GM12878 (cell line): Measurements from ENCODE around the gene PHKB.

ENCODE experiments used
- NR2C2 ChIP-seq: IDR thresholded peaks from 2 replicates; pipeline ENCODE4 v1.6.1; 2011; ENCODE audit warnings: borderline replicate concordance, low read depth; ENCODE audit not compliant: control insufficient read depth, insufficient read length
- TCF3 ChIP-seq: IDR thresholded peaks from 2 replicates; pipeline ENCODE4 v1.6.1; 2012; ENCODE audit warnings: low read depth, mild to moderate bottlenecking, low read length, borderline replicate concordance; ENCODE audit not compliant: insufficient read depth
- YY1 ChIP-seq: IDR thresholded peaks from 2 replicates; pipeline ENCODE4 v1.6.1; 2011; ENCODE audit warnings: low read depth, mild to moderate bottlenecking, low read length
- ZZZ3 ChIP-seq: IDR thresholded peaks from 2 replicates; pipeline ENCODE4 v1.6.1; 2011; ENCODE audit warnings: low read depth; ENCODE audit not compliant: control insufficient read depth, insufficient read length
- TF ChIP-seq, protein P1 (sequence below), 3 experiments: IDR thresholded peaks in 2 of 3; conservative IDR thresholded peaks in 1 of 3; 2 replicates each; pipeline ENCODE4 v1.5.1; 2011; ENCODE audit warnings: low read depth in 3 of 3, low read length in 3 of 3, mild to moderate bottlenecking in 3 of 3, control low read depth in 2 of 3, moderate library complexity in 2 of 3, inconsistent platforms in 1 of 3, mixed read lengths in 1 of 3; ENCODE audit not compliant: control insufficient read depth in 2 of 3, insufficient read depth in 1 of 3; ENCODE audit errors: extremely low read depth in 1 of 3
- TF ChIP-seq, protein P2 (sequence below): IDR thresholded peaks from 2 replicates; pipeline ENCODE4 v1.6.1; 2012; ENCODE audit warnings: low read length, inconsistent platforms
- TF ChIP-seq, protein P3 (sequence below): IDR thresholded peaks from 2 replicates; pipeline ENCODE4 v1.6.1; 2012; ENCODE audit warnings: mild to moderate bottlenecking, low read depth, low read length
- TF ChIP-seq, protein P4 (sequence below): fragments of 450-650 bp; IDR thresholded peaks from 2 replicates; pipeline ENCODE4 v1.6.1; 2017; ENCODE audit warnings: mild to moderate bottlenecking

DNA sequence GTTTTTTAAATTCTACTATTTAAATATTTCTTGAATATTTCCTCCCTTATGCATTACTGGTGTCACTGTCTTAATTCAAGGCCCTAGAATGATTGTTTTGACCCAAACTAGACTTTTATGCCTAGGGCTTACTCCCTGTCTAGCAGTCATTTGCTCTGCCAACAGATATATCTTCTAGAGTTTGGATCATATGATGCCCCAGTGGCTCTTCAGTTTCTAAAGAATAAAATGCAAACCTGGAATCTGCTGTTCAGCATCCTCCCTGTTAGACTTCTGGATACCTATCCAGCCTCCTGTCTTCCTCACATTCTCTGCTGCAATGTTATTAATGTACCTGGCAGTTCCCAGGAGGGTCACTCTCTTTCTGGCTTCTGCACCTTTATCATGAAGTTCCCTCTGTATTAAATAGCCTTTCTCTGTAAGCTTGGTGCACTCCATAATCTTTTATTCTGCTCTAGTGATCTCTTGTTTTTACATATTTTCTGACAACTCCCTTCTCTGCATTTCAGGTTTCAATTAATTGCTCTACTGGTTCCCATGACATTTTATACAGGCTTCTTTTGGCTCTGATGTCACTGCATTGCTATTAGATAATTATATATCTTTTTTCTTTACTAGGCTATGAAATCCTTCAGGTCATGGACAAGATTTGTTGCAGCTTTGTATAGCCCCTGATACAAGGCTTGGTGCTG, 15.7 kb downstream of the PHKB start:
- TF ChIP-seq, protein P1, sequence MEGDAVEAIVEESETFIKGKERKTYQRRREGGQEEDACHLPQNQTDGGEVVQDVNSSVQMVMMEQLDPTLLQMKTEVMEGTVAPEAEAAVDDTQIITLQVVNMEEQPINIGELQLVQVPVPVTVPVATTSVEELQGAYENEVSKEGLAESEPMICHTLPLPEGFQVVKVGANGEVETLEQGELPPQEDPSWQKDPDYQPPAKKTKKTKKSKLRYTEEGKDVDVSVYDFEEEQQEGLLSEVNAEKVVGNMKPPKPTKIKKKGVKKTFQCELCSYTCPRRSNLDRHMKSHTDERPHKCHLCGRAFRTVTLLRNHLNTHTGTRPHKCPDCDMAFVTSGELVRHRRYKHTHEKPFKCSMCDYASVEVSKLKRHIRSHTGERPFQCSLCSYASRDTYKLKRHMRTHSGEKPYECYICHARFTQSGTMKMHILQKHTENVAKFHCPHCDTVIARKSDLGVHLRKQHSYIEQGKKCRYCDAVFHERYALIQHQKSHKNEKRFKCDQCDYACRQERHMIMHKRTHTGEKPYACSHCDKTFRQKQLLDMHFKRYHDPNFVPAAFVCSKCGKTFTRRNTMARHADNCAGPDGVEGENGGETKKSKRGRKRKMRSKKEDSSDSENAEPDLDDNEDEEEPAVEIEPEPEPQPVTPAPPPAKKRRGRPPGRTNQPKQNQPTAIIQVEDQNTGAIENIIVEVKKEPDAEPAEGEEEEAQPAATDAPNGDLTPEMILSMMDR (IDR thresholded peaks at IDR 0.05 in 2 of 3, conservative IDR thresholded peaks at IDR 0.05 in 1 of 3; ENCODE audit: control insufficient read depth in 2 of 3, extremely low read depth in 1 of 3, insufficient read depth in 1 of 3, low read depth in 3 of 3, low read length in 3 of 3) = no peak
- TF ChIP-seq, protein P2, sequence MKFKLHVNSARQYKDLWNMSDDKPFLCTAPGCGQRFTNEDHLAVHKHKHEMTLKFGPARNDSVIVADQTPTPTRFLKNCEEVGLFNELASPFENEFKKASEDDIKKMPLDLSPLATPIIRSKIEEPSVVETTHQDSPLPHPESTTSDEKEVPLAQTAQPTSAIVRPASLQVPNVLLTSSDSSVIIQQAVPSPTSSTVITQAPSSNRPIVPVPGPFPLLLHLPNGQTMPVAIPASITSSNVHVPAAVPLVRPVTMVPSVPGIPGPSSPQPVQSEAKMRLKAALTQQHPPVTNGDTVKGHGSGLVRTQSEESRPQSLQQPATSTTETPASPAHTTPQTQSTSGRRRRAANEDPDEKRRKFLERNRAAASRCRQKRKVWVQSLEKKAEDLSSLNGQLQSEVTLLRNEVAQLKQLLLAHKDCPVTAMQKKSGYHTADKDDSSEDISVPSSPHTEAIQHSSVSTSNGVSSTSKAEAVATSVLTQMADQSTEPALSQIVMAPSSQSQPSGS = no peak
- TF ChIP-seq TCF3 (no peak), ZZZ3 (no peak), YY1 (no peak), NR2C2 (no peak)
- TF ChIP-seq, protein P3, sequence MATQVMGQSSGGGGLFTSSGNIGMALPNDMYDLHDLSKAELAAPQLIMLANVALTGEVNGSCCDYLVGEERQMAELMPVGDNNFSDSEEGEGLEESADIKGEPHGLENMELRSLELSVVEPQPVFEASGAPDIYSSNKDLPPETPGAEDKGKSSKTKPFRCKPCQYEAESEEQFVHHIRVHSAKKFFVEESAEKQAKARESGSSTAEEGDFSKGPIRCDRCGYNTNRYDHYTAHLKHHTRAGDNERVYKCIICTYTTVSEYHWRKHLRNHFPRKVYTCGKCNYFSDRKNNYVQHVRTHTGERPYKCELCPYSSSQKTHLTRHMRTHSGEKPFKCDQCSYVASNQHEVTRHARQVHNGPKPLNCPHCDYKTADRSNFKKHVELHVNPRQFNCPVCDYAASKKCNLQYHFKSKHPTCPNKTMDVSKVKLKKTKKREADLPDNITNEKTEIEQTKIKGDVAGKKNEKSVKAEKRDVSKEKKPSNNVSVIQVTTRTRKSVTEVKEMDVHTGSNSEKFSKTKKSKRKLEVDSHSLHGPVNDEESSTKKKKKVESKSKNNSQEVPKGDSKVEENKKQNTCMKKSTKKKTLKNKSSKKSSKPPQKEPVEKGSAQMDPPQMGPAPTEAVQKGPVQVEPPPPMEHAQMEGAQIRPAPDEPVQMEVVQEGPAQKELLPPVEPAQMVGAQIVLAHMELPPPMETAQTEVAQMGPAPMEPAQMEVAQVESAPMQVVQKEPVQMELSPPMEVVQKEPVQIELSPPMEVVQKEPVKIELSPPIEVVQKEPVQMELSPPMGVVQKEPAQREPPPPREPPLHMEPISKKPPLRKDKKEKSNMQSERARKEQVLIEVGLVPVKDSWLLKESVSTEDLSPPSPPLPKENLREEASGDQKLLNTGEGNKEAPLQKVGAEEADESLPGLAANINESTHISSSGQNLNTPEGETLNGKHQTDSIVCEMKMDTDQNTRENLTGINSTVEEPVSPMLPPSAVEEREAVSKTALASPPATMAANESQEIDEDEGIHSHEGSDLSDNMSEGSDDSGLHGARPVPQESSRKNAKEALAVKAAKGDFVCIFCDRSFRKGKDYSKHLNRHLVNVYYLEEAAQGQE = no peak
- TF ChIP-seq, protein P4, sequence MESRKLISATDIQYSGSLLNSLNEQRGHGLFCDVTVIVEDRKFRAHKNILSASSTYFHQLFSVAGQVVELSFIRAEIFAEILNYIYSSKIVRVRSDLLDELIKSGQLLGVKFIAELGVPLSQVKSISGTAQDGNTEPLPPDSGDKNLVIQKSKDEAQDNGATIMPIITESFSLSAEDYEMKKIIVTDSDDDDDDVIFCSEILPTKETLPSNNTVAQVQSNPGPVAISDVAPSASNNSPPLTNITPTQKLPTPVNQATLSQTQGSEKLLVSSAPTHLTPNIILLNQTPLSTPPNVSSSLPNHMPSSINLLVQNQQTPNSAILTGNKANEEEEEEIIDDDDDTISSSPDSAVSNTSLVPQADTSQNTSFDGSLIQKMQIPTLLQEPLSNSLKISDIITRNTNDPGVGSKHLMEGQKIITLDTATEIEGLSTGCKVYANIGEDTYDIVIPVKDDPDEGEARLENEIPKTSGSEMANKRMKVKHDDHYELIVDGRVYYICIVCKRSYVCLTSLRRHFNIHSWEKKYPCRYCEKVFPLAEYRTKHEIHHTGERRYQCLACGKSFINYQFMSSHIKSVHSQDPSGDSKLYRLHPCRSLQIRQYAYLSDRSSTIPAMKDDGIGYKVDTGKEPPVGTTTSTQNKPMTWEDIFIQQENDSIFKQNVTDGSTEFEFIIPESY = no peak
